HG03558 (cell line): ENCODE results near the gene C3.
"Not testable (repeated sequence)": the region's sequence is repeated elsewhere in the genome, so short reads cannot be mapped to it uniquely, and the experiment has no call there.

Experiments used
- ATAC-seq: cut with Tn5 transposase; IDR thresholded peaks from one replicate; pipeline ENCODE4 v1.9.1; 2021; ENCODE audit warnings: moderate number of reproducible peaks; ENCODE audit not compliant: unreplicated experiment; ENCODE audit errors: extremely low read depth

Gene C3

DNA sequence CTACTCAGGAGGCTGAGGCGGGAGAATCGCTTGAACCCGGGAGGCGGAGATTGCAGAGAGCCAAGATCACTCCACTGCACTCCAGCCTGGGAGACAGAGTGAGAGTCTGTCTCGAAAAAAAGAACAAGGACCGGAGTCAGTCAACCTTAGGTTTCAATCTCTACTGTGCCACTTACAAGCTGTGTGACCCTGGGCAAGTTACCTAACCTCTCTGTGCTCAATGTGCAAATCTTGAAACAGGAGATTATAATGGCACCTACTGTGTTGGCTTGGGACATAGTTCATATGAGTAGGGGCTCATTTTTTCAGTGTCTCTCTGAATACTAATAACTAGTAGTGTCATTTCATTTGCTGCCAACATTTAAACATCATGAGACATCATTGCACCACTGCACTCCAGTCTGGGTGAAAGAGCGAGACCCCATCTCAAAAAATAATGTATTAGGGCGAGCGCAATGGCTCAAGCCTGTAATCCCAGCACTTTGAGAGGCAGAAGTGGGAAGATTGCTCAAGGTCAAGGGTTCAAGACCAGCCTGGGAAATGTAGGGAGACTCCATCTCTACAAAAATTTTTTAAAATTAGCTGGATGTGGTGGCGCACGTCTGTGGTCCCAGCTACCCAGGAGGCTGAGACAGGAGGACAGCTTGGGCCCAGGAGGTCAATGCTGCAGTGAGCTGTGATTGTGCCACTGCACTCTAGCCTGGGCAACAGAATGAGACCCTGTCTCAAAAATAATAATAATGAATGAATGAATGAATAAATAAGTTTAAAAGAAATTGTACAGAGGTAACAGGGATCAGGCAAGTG, 5.5 kb downstream of the C3 start:
- no peak for ATAC-seq

DNA sequence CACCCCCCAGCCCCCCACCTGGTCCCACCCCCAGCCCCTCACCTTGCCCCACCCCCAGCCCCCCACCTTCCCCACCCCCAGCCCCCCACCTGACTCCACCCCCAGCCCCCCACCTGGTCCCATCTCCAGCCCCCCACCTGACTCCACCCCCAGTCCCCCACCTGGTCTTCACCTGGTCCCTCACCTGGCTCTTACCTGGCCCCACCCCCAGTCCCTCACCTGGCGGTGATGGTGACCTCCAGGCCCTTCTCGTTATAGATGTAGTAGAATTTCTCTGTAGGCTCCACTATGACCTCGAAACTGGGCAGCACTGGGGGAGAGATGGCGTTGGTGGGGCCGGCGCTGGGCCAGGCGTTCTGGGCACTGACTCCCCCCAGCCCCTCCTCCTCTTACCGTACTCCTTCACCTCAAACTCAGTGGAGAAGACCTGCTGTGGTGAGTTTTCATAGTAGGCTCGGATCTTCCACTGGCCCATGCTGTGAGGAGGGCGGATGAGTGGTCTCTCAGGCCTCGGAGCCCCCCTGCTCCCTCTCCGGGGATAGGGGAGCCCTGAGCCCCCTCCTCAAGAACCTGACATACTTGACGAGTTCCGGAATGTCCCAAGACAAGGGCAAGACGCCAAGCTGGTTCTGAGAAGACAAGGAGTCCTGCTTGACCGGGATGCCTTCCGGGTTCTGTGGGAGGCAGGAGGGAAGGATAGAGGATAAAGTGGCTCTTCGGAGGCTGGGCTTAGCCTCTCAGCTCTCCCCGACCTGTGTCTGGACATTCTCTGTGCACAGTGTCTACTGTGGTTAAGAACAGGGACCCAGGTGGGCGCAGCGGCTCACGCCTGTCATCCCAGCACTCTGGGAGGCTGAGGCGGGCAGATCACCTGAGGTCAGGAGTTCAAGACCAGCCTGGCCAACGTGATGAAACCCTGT, 6.4 kb downstream of the C3 start:
- no peak for ATAC-seq

DNA sequence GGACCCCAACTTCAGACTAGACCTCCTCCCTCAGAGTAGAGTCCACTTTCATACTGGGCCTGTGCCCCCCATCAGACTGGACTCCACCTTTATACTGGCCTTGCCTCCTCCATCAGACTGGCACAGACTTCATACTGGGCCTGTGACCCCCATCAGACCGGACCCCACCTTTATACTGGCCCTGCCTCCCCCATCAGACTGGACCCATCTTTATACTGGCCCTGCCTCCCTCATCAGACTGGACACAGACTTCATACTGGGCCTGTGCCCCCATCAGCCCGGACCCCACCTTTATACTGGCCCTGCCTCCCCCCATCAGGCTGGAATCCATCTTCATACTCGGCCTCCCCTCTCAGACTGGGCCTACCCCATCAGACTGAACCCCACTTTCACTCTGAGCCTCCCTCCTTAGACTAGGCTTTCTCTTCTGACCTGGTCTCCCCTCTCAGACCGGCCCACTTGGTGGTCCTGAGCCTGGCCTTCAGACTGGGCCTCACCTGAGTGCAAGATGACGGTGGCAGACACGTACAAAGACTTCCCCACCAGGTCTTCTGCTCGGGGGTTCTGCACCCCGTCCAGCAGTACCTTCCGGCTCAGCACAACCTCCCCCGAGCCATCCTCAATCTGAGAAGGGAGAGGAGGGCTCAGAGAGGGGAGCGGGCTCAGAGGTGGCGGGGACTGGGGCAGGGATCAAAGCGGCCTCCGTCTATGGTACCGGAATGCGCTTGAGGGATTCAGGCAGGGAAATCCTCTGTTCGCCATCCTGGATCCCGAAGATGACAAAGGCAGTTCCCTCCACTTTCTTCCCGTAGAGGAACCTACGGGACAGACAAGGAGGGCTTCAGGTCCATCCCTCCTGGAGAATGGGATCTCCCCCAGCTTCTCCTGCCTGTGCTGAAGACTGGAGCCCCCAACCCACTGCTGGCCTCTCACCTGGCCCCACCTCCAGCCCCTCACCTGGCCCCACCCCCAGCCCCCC, 7.5 kb downstream of the C3 start:
- no peak for ATAC-seq

DNA sequence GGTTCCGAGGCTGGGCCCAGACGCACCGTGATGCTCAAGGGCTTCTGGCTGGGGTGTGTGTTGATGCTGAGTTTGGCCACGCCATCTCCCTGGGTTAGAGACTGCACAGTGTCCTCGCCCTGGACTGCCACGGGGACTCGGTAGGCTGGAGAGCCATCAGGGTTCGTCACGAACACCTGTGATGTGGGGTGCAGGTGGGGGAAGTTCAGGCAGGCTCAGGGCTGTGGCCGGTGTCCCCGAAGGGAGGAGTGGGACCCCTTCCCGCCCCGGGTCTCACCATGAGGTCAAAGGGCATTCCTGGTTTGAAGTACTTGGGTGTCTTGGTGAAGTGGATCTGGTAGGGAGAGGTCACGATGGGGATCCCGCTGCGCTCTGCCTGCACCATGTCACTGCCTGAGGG, 8.2 kb downstream of the C3 start:
- ATAC-seq, result no peak

DNA sequence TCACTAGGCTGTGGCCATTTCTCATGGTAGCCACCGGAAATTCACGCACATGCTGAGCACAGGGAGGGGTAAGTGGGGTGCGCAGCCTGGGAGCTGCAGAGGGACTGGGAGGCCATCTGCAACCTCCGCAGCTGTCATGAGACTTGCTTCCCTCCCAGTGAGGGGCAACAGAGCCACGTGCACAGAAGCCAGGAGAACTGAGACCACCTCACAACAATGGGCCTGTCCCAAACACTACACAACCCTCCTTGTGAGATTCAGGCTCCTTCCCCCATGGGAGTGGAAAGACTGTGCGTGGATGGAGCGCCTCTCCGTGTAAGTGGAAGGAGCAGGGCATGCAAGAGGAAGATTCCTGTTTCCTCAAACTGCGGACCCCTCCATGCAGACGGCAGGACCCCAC, 8.8 kb downstream of the C3 start:
- ATAC-seq, result no peak

DNA sequence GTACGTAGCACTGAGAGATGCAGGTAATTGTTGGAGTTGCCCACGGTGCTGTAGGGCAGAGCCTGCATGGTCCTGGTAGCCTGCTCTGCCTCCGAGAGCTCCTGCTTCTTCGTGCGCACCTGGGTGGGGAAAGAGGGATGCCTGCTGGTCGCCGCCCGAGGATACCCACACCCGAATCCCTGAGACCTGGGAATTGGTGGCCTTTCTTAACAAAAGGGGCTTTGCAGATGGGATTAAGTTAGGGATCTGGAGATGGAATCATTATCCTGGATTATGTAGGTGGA, 9.4 kb downstream of the C3 start:
- no peak for ATAC-seq

DNA sequence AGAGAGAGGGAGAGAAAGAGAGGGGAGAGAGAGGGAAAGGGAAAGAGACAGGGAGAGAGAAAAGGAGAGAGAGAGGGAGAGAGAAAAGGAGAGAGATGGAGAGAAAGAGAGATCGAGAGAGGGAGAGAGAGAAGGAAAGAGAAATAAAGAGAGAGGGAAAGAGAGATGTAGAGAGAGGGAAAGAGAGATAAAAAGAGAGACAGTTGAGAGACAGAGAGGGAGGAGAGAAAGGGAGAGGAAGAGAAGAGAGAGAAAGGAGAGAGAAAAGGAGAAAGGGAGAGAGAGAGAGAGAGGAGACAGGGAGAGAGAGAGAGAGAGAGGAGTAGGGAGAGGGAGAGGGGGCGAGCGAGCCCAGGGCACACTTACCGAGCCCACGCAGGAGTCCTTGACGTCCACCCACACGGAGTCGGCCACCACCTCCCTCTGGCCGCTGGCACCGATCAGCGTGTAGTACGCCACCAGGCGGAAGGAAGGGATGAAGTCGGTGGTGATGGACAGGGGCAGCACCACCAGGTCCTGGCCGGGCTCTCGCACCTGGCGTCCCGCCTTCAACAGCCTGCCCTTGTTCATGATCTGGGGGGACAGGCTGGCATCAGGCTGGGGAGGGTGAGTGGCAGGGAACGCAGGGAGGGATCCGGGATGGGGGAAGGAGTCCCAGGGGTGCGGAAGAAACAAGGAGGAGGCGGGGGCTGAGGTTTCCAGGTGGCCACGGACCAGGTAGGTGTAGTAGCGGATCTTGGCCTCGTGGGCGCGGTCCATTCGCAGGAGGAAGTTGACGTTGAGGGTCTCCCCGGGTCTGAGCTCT, 10.0 kb downstream of the C3 start:
- no peak for ATAC-seq

DNA sequence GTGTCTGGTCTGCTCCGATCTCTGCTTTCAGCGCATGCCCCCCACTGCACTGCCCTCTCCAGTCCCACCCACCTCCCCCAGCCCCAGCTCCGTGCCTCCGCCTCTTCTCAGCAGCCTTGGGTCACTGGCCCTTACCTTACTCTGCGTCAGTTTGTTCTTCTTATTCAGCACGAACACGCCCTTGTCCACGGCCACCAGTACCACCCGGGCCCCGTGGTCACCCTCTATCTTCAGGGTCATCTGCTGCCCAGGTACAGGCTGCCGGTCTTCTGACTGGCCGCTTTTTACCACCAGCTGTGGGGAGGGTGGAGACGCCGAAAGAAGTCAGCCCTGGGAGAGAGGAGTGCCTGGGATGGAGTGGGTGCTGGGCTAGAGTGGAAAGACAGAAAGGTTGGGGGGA, 10.9 kb downstream of the C3 start:
- ATAC-seq, result no peak

DNA sequence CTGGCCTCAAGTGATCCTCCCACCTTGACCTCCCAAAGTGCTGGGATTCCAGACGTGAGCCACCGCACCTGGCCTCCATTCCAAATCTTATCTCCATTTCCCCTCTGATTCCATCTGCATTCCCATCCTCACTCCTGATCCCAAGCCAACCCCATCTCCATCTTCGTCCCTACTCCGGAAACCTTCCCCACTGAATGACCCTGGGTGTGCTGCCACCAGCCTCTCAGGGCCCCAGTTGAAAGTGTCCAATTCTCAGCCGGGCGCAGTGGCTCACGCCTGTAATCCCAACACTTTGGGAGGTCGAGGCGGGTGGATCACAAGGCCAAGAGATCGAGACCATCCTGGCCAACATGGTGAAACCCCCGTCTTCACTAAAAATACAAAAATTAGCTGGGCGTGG, 11.5 kb downstream of the C3 start:
- ATAC-seq, result not testable (repeated sequence)

DNA sequence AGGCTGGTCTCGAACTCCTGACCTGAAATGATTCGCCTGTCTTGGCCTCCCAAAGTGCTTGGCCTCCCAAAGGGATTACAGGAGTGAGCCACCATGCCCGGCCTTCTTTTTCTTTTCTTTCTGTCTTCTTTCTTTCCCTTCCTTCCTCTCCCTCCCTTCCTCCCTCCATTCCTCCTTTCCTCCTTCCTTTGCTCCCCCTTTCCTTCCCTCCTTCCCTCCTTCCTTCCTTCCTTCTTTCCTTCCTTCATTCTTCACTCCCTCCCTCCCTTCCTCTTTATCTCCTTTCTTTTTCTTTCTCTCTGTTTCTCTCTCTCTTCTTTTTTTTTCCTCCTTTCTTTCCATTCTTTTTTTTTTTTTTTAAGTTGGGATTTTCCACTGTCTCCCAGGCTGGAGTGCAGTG, 12.1 kb downstream of the C3 start:
- no peak for ATAC-seq

DNA sequence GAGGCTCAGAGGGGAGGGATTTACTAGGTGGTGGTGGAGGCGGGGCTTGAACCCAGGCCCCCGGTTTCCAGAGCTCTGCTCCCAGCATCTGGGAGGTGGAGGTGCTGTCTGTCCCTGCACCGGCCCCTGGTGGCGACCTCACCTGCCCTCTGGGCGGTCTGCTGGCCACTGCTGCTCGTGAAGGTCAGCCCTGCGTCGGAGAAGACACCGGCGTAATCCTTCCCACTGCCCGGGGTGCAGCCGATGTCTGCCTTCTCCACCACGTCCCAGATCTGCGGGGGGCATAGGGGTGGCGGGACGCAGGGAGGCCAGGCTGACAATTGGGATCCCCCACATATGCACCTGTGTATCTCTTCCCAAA, 12.8 kb downstream of the C3 start:
- ATAC-seq, result no peak

DNA sequence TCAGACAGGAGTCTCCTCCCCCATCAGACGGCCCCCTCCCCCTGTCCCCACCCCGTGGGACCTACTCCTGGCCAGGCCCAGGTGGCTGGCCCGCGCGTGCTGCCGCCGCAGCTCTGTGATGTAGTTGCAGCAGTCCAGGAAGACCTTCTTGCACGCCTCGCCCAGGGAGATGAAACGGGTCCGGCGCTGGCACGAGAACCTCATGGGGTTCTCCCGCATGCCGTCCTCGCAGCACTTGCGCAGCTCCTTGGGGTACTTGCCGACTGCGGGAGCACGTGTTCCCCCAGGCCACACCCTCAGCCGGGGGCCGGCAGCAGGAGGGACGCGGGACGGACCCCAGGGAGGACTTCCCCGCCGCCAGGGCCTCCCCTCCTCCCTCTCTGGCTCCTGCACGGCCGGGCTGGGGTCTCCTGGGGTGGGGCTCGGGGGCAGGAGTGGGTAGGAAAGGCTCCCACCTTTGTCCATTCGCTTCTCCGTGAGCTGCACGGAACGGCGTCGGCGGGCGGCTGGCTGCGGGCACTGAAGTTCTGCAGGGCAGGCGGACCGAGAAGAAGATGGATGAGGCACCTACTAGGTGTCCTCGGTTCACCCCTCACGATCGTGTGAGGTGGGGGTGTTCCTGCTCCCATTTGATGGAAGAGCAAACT, 13.3 kb downstream of the C3 start:
- no peak for ATAC-seq

DNA sequence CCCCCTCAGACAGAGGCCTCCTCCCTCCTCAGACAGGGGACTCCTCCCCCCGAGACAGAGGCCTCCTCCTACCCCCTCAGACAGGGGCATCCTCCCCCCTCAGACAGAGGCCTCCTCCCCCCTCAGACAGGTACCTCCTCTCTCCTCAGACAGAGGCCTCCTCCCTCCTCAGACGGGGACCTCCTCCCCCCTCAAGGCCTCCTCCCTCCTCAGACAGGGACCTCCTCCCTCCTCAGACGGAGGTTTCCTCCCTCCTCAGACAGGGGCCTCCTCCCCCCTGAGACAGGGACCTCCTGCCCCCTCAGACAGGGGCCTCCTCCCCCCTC, 13.9 kb downstream of the C3 start:
- no peak for ATAC-seq

DNA sequence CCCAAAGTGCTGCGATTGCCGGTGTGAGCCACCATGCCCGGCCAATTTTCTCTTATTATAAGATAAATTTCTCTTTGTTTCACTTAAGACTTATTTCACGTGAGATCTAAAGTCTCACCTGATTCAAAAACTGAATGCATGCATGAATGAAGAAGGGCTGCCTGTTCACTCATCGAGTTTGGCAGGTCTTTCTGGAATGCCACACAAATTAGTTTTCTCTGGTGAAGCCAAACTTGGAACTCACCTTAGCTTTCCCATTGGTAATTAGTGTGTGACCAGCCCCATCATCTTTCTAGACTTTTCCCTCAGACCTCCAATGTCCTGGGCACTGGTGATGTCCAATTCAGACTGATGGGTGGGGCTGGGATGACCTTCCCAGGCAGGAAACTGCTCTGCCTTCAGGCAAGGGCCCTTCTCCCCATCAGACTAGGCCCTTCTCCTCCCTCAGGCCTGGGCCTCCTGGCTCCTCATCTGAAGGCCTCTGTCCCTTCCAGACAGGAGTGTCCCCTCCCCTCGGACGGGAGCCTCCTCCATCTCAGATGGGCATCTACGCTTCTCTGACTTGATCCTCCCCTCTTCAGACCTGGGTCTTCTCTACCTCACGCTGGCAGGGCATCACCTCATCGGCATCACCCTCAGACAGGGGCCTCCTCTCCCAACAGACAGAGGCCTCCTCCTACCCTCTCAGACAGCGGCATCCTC, 14.4 kb downstream of the C3 start:
- ATAC-seq, result no peak

DNA sequence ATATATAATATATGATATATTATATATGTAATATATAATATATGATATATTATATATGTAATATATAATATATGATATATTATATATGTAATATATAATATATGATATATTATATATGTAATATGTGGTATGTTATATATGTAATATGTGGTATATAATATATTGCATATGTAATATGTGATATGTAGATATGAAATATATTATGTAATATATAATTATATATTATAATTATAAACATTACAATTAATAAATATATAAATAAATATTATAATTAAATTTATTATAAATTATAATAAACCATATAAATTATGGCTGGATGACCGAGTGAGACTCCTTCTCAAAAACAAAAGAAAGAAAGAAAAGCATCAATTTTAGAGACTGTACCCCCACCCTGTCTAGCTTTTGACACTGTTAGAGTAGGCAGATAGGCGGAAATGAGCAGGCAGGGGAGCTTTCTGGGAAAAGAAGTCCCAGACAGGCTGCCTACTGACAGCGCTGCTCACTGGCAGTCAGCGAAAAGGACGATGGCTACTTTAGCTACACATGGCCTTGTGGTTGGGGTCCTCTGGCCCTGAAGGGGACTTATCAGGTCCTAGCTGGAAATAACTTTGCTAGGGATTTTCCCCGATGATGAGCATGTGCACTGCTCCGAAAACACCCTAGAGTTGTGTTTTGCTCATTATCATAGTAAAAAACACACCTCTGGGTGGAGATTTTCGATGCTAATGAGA, 19.7 kb downstream of the C3 start:
- no peak for ATAC-seq

DNA sequence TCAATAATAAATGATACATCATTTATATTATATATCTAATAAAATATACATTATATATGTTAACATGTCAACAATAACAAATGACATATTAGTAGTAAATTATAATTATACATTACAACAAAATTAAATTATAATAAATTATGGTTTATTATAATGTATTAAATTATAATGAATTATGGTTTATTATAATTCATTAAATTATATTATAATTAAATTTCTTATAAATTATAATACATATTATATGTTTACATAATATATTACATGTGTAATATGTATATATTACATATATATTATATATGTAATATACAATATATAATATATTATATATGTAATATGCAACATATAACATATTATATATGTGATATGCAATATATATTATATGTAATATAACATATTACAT, 20.5 kb downstream of the C3 start:
- no peak for ATAC-seq

DNA sequence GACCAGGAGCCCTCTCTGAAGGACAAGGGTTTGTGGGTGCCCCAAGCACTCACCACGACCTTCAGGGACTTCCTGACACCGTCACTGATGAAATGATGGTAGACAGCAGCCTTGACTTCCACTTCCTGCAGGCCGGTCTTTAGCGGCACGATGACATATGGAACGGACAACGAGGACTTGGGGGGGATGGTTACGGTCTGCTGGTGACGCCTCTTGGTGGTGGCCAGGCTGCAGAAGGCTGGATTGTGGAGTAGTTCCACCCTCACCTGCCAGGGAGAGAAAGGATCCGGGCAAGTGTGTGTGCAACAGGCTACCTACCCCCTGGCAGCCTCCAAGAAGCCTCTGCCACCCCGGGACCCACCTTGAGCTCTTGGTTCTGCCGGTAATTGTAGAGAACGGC, 23.2 kb downstream of the C3 start:
- no peak for ATAC-seq

DNA sequence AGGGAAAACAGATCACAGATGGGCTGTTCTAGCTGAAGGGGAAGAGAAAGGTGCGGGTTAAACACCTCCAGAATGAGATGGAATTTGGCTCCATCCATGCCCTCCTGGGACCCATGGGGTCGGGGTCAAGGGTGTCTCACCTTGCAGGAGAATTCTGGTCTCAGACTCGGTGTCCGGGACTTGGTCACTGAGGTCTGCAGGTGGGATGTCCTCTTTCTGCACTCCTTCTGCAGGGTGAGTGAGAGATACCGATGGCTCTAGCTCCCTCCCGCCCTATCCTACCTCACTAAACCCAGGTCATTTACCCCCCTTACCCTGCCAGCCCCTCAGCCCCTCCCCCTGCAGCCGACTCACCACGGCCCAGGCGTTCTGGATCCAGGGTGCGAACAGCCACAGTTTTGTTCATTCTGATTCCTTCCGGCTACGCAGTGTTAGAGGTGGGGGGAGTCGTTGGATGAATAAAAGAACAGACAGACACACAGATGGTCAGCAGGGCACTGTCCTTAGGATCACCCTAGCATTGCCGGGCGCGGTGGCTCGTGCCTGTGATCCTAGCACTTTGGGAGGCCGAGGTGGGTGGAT, 24.1 kb downstream of the C3 start:
- ATAC-seq, result no peak
